G401 (cell line): Measurements from ENCODE around the gene ADGRF1. TPM values are rescaled to one million over a fixed set of nuclear protein-coding genes. Genes with fewer than 3 reads are reported as not detected.

Source experiments
- DNase-seq: peaks from one replicate; pipeline ENCODE4 v3.0.0-alpha.2; 2015; ENCODE audit warnings: low spot score
- in situ Hi-C: cut with HindIII; loops from 2 replicates; pipeline ENCODE4 v1.10.0; 2016; ENCODE audit warnings: low sequenced_read_pairs, mixed read lengths
- total RNA-seq: library from RNA; depleted of rRNA; stranded (reverse); fragments of >200 nt; shearing (Covaris generic); gene quantifications from 2 replicates; pipeline ENCODE4 v1.2.3, GENCODE V29; 2014; rRNA removed

ADGRF1 gene
- total RNA-seq, 1 experiment from 2014 or later, result not detected

DNA sequence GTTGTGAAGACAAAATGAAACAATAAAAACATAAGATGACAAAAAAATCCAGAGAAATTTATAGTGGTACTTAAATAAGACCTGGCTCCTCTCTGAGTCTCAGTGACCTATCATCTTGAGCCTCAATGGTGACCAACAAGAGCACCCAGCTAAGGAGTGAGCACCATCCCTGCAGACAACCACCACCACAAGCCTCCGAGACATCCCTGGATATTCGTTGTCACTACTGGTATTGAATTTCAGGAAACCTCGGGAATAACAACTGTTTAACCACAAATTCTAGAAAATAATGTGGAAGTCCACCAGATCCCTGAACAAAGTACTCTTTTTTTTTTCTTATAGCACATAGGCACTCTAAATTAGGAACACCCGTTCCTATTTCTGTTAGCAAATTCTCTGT, 88.2 kb downstream of the ADGRF1 start:
- in situ Hi-C loops, result no loop called here
- DNase-seq, result no peak

- in situ Hi-C loops, result no loop called here
- DNase-seq, result no peak
Measured at GRCh38 chr6:46949632-46950280, 92.4 kb downstream of the ADGRF1 start.

DNA sequence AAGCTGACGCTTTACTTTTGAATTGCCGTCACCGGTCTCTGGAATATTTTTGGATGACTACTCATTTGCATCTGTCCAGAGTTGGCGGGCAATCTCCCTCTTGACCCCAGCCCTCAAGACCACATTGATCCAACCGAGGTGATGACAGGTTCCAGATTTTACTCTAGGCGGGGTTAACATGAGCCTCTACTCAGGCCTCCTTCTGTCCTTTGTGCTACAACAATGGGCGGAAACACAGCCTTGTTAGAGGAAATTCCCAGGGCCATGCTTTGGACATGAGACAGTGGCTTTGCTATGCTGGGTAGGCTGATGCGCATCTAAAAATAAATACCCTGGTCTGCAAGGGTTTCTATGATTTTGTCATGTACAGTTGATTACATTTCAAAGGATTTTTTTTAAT, 93.4 kb downstream of the ADGRF1 start:
- in situ Hi-C loops, result no loop called here
- DNase-seq, result no peak

Other genes with a start within 250 kb of the ADGRF1 start
- gene MEP1A, start 248.9 kb downstream of the ADGRF1 start, total RNA-seq, result not detected in 2 replicates
- gene ADGRF5, start 120.4 kb downstream of the ADGRF1 start, total RNA-seq, result not detected in 2 replicates